Measurements from ENCODE around the gene EXOG. TPM values are rescaled to one million over a fixed set of nuclear protein-coding genes. Genes with fewer than 3 reads are reported as not detected.

Gene EXOG
- total RNA-seq, 1 experiment from 2014 or later: 13.7 TPM

DNA sequence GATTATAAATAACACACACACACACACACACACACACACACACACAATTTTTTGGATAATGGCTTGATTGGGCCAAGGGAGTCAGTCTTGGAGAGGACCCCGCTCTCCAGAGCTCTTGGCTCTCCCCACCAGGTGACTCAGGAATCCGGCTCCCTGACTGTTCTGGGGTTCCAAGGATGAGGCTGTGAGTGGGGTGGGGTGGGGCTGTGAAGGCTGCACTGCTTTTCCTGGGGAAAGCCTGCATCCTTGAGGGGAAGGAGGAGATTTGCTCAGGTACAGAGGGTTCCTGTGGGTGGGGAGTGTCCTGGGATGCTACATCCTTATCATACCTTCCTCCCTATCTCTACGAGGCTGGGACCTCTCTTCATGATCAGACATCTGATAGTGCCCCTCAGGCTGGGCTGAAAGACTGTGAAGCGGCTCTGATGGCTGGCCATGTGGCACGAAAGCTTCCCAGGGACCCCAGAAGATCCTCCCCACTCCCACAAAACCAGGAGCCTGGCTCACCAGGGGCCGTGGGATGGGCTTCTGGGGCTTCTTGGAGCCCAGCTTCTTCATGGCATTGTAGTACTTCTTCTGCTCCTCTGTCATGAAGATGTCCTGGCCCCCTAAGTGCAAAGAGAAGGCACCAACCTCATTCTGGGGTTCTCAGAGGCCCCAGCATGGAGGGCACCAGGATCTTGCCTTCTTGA, 59.2 kb downstream of the EXOG start:
- TF ChIP-seq TP53 (CRISPR knock-in tag; IDR thresholded peaks at IDR 0.05) (no peak), ZNF138 (CRISPR knock-in tag; conservative IDR thresholded peaks at IDR 0.05) (no peak), ETV6 (CRISPR knock-in tag; IDR thresholded peaks at IDR 0.05) (no peak), TEAD1 (CRISPR knock-in tag; IDR thresholded peaks at IDR 0.05) (no peak), MYBL2 (CRISPR knock-in tag; IDR thresholded peaks at IDR 0.05) (no peak), RELA (CRISPR knock-in tag; IDR thresholded peaks at IDR 0.05; ENCODE audit: borderline replicate concordance) (no peak), MXD4 (CRISPR knock-in tag; IDR thresholded peaks at IDR 0.05; ENCODE audit: borderline replicate concordance) (no peak), ZNF263 (CRISPR knock-in tag; IDR thresholded peaks at IDR 0.05; ENCODE audit: low read depth) (no peak), ZNF317 (CRISPR knock-in tag; IDR thresholded peaks at IDR 0.05; ENCODE audit: borderline replicate concordance, low read depth) (no peak), ZNF396 (CRISPR knock-in tag; IDR thresholded peaks at IDR 0.05; ENCODE audit: borderline replicate concordance) (no peak), NFYB (CRISPR knock-in tag; conservative IDR thresholded peaks at IDR 0.05; ENCODE audit: low read depth) (no peak), SMAD4 (CRISPR knock-in tag; IDR thresholded peaks at IDR 0.05) (no peak), HMGA2 (CRISPR knock-in tag; IDR thresholded peaks at IDR 0.05) (no peak)
- TF ChIP-seq, protein P1, sequence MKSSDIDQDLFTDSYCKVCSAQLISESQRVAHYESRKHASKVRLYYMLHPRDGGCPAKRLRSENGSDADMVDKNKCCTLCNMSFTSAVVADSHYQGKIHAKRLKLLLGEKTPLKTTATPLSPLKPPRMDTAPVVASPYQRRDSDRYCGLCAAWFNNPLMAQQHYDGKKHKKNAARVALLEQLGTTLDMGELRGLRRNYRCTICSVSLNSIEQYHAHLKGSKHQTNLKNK (CRISPR knock-in tag; IDR thresholded peaks at IDR 0.05): no peak
- TF ChIP-seq, protein P2, sequence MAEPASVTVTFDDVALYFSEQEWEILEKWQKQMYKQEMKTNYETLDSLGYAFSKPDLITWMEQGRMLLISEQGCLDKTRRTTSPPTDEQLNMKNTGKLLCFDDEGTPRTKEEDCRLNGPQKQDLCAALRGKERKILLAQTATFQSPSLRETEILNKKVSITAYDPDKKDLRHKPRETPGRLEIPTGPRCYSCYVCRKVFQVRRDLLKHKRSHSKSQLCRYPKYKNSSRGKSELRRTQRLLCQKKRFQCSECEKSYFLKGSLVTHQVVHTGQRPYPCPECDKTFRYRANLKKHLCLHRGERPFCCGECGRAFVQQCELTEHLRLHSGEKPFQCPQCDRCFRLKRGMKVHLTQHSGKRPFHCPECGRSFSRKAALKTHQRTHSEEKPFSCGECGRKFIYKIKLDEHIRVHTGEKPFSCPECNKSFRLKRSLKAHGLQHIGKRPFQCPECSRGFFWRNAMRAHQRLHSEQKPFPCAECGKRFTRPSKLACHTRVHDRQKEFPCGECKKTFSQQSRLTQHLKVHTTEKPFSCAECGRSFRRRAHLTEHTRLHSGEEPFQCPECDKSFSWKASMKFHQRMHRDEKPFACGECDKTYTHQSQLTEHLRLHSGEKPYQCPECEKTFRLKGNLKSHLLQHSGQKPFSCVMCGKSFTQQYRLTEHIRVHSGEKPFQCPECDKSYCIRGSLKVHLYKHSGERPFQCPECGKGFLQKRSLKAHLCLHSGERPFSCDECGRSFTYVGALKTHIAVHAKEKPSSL (CRISPR knock-in tag; conservative IDR thresholded peaks at IDR 0.05): no peak
- TF ChIP-seq, protein P3, sequence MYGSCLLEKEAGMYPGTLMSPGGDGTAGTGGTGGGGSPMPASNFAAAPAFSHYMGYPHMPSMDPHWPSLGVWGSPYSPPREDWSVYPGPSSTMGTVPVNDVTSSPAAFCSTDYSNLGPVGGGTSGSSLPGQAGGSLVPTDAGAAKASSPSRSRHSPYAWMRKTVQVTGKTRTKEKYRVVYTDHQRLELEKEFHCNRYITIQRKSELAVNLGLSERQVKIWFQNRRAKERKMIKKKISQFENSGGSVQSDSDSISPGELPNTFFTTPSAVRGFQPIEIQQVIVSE (CRISPR knock-in tag; IDR thresholded peaks at IDR 0.05; ENCODE audit: borderline replicate concordance): no peak
- TF ChIP-seq, protein P4, sequence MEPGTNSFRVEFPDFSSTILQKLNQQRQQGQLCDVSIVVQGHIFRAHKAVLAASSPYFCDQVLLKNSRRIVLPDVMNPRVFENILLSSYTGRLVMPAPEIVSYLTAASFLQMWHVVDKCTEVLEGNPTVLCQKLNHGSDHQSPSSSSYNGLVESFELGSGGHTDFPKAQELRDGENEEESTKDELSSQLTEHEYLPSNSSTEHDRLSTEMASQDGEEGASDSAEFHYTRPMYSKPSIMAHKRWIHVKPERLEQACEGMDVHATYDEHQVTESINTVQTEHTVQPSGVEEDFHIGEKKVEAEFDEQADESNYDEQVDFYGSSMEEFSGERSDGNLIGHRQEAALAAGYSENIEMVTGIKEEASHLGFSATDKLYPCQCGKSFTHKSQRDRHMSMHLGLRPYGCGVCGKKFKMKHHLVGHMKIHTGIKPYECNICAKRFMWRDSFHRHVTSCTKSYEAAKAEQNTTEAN (CRISPR knock-in tag; IDR thresholded peaks at IDR 0.05): no peak
- TF ChIP-seq, protein P5, sequence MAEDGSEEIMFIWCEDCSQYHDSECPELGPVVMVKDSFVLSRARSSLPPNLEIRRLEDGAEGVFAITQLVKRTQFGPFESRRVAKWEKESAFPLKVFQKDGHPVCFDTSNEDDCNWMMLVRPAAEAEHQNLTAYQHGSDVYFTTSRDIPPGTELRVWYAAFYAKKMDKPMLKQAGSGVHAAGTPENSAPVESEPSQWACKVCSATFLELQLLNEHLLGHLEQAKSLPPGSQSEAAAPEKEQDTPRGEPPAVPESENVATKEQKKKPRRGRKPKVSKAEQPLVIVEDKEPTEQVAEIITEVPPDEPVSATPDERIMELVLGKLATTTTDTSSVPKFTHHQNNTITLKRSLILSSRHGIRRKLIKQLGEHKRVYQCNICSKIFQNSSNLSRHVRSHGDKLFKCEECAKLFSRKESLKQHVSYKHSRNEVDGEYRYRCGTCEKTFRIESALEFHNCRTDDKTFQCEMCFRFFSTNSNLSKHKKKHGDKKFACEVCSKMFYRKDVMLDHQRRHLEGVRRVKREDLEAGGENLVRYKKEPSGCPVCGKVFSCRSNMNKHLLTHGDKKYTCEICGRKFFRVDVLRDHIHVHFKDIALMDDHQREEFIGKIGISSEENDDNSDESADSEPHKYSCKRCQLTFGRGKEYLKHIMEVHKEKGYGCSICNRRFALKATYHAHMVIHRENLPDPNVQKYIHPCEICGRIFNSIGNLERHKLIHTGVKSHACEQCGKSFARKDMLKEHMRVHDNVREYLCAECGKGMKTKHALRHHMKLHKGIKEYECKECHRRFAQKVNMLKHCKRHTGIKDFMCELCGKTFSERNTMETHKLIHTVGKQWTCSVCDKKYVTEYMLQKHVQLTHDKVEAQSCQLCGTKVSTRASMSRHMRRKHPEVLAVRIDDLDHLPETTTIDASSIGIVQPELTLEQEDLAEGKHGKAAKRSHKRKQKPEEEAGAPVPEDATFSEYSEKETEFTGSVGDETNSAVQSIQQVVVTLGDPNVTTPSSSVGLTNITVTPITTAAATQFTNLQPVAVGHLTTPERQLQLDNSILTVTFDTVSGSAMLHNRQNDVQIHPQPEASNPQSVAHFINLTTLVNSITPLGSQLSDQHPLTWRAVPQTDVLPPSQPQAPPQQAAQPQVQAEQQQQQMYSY (CRISPR knock-in tag; IDR thresholded peaks at IDR 0.05): no peak
- TF ChIP-seq, protein P6, sequence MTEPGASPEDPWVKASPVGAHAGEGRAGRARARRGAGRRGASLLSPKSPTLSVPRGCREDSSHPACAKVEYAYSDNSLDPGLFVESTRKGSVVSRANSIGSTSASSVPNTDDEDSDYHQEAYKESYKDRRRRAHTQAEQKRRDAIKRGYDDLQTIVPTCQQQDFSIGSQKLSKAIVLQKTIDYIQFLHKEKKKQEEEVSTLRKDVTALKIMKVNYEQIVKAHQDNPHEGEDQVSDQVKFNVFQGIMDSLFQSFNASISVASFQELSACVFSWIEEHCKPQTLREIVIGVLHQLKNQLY (CRISPR knock-in tag; IDR thresholded peaks at IDR 0.05): no peak
- TF ChIP-seq, protein P7, sequence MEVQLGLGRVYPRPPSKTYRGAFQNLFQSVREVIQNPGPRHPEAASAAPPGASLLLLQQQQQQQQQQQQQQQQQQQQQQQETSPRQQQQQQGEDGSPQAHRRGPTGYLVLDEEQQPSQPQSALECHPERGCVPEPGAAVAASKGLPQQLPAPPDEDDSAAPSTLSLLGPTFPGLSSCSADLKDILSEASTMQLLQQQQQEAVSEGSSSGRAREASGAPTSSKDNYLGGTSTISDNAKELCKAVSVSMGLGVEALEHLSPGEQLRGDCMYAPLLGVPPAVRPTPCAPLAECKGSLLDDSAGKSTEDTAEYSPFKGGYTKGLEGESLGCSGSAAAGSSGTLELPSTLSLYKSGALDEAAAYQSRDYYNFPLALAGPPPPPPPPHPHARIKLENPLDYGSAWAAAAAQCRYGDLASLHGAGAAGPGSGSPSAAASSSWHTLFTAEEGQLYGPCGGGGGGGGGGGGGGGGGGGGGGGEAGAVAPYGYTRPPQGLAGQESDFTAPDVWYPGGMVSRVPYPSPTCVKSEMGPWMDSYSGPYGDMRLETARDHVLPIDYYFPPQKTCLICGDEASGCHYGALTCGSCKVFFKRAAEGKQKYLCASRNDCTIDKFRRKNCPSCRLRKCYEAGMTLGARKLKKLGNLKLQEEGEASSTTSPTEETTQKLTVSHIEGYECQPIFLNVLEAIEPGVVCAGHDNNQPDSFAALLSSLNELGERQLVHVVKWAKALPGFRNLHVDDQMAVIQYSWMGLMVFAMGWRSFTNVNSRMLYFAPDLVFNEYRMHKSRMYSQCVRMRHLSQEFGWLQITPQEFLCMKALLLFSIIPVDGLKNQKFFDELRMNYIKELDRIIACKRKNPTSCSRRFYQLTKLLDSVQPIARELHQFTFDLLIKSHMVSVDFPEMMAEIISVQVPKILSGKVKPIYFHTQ (CRISPR knock-in tag; IDR thresholded peaks at IDR 0.05): no peak
- no peak for DNase-seq (ENCODE audit: low spot score)
- CTCF ChIA-PET: no interaction called here
- ATAC-seq: no peak
- H3K4me3 Mint-ChIP-seq: no peak overlapping the region
- H3K27me3 Mint-ChIP-seq (ENCODE audit: low read depth): no peaks in the 10 kb centered on the region
- POLR2A ChIA-PET: no interaction called here
- no peaks in the 10 kb centered on the region for H3K4me1 Mint-ChIP-seq
- H3K9me3 Mint-ChIP-seq: peaks cover 42% of the 10 kb centered on the region
- H3K36me3 Mint-ChIP-seq: peaks cover 23% of the 10 kb centered on the region
- H3K27ac Mint-ChIP-seq: no peak overlapping the region

Data from WTC11 (cell line).